GM23248 (cell line): ENCODE data around the gene CXADR.

Experiments
- EZH2 ChIP-seq: fragments of 200-600 bp; sonication (generic); IDR thresholded peaks from 2 replicates; pipeline ENCODE4 v1.6.1; 2018; ENCODE audit warnings: antibody characterized with exemption, mild to moderate bottlenecking; ENCODE audit not compliant: insufficient read depth, poor library complexity, severe bottlenecking
- EZH2phosphoT487 ChIP-seq: fragments of 200-600 bp; sonication (generic); IDR thresholded peaks from 2 replicates; pipeline ENCODE4 v1.6.1; 2018; ENCODE audit warnings: antibody characterized with exemption, moderate library complexity, mild to moderate bottlenecking, low read depth; ENCODE audit not compliant: insufficient read depth

DNA sequence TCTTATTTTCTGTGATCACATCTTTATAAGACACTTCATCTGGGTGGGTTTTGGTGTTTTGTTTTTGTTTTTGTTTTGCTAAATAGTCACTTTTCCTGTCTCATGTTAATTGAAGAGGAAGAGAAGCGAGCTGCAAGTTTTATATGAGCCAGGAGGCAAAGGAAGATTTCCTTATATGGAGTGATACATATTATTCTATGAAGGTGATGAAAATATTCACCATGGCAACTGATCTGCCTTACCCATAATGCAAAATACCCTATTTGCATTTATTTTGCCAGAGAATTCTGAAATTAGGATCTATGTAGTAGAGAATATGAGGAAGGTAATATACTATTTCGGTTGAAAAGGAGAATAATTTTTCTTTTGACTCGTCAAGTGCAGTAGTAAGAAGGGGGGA, 13.9 kb downstream of the CXADR start:
- TF ChIP-seq EZH2phosphoT487 (no peak), EZH2 (no peak)
